ENCODE data around the gene ACBD6.

Gene ACBD6

GRCh38 chr1:180271272-180272255, 230.8 kb downstream of the ACBD6 start:
- in situ Hi-C loops (cut with HindIII; ENCODE audit: low pct_unique_long_range_greater_than_20kb, low sequenced_read_pairs), result no loop called here
- TF ChIP-seq JUND (IDR thresholded peaks at IDR 0.05; ENCODE audit: low read depth), result no peak
- DNase-seq (ENCODE audit: low read depth in 1 of 2, low spot score in 1 of 2), result no peak

- DNase-seq (ENCODE audit: low read depth in 1 of 2, low spot score in 1 of 2), result no peak
- in situ Hi-C loops (cut with HindIII; ENCODE audit: low pct_unique_long_range_greater_than_20kb, low sequenced_read_pairs), result no loop called here
- TF ChIP-seq JUND (IDR thresholded peaks at IDR 0.05; ENCODE audit: low read depth), result no peak
Observed at GRCh38 chr1:180270530-180271271, 231.7 kb downstream of the ACBD6 start.

- no peak for TF ChIP-seq JUND (IDR thresholded peaks at IDR 0.05; ENCODE audit: low read depth)
- peak; percentile 66 to 89 for DNase-seq (ENCODE audit: low read depth in 1 of 2, low spot score in 1 of 2)
- in situ Hi-C loops (cut with HindIII; ENCODE audit: low pct_unique_long_range_greater_than_20kb, low sequenced_read_pairs), result no loop called here
Observed at GRCh38 chr1:180269645-180270529, 232.5 kb downstream of the ACBD6 start.

GRCh38 chr1:180268556-180269075, 233.8 kb downstream of the ACBD6 start:
- in situ Hi-C loops (cut with HindIII; ENCODE audit: low pct_unique_long_range_greater_than_20kb, low sequenced_read_pairs), result no loop called here
- DNase-seq (ENCODE audit: low read depth in 1 of 2, low spot score in 1 of 2), result no peak
- TF ChIP-seq JUND (IDR thresholded peaks at IDR 0.05; ENCODE audit: low read depth), result no peak

- no peak for TF ChIP-seq JUND (IDR thresholded peaks at IDR 0.05; ENCODE audit: low read depth)
- DNase-seq (ENCODE audit: low read depth in 1 of 2, low spot score in 1 of 2), result no peak
- in situ Hi-C loops (cut with HindIII; ENCODE audit: low pct_unique_long_range_greater_than_20kb, low sequenced_read_pairs), result no loop called here
Observed at GRCh38 chr1:180267761-180268555, 234.4 kb downstream of the ACBD6 start.

GRCh38 chr1:180267211-180267561, 235.2 kb downstream of the ACBD6 start:
- no peak for TF ChIP-seq JUND (IDR thresholded peaks at IDR 0.05; ENCODE audit: low read depth)
- in situ Hi-C loops (cut with HindIII; ENCODE audit: low pct_unique_long_range_greater_than_20kb, low sequenced_read_pairs), result no loop called here
- DNase-seq (ENCODE audit: low read depth in 1 of 2, low spot score in 1 of 2), result no peak

- no peak for DNase-seq (ENCODE audit: low read depth in 1 of 2, low spot score in 1 of 2)
- TF ChIP-seq JUND (IDR thresholded peaks at IDR 0.05; ENCODE audit: low read depth), result no peak
- in situ Hi-C loops (cut with HindIII; ENCODE audit: low pct_unique_long_range_greater_than_20kb, low sequenced_read_pairs), result no loop called here
Observed at GRCh38 chr1:180266275-180267210, 235.8 kb downstream of the ACBD6 start.

- in situ Hi-C loops (cut with HindIII; ENCODE audit: low pct_unique_long_range_greater_than_20kb, low sequenced_read_pairs), result no loop called here
- no peak for DNase-seq (ENCODE audit: low read depth in 1 of 2, low spot score in 1 of 2)
- TF ChIP-seq JUND (IDR thresholded peaks at IDR 0.05; ENCODE audit: low read depth), result no peak
Observed at GRCh38 chr1:180265871-180266270, 236.5 kb downstream of the ACBD6 start.

GRCh38 chr1:180265201-180265600, 237.2 kb downstream of the ACBD6 start:
- no peak for TF ChIP-seq JUND (IDR thresholded peaks at IDR 0.05; ENCODE audit: low read depth)
- in situ Hi-C loops (cut with HindIII; ENCODE audit: low pct_unique_long_range_greater_than_20kb, low sequenced_read_pairs), result no loop called here
- no peak for DNase-seq (ENCODE audit: low read depth in 1 of 2, low spot score in 1 of 2)

- in situ Hi-C loops (cut with HindIII; ENCODE audit: low pct_unique_long_range_greater_than_20kb, low sequenced_read_pairs), result no loop called here
- no peak for DNase-seq (ENCODE audit: low read depth in 1 of 2, low spot score in 1 of 2)
- no peak for TF ChIP-seq JUND (IDR thresholded peaks at IDR 0.05; ENCODE audit: low read depth)
Observed at GRCh38 chr1:180264595-180264994, 237.8 kb downstream of the ACBD6 start.

All from T47D (cell line).